G401 (cell line): Measurements from ENCODE around the gene GRPEL1. TPM values are rescaled to one million over a fixed set of nuclear protein-coding genes. Genes with fewer than 3 reads are reported as not detected.
"Not testable (repeated sequence)": the region's sequence is repeated elsewhere in the genome, so short reads cannot be mapped to it uniquely, and the experiment has no call there.

Experiments
- DNase-seq: peaks from one replicate; pipeline ENCODE4 v3.0.0-alpha.2; 2015; ENCODE audit warnings: low spot score
- in situ Hi-C: cut with HindIII; loops from 2 replicates; pipeline ENCODE4 v1.10.0; 2016; ENCODE audit warnings: low sequenced_read_pairs, mixed read lengths
- total RNA-seq: library from RNA; depleted of rRNA; stranded (reverse); fragments of >200 nt; shearing (Covaris generic); gene quantifications from 2 replicates; pipeline ENCODE4 v1.2.3, GENCODE V29; 2014

The GRPEL1 gene
- total RNA-seq, 1 experiment from 2014 or later: 32.2 TPM

DNA sequence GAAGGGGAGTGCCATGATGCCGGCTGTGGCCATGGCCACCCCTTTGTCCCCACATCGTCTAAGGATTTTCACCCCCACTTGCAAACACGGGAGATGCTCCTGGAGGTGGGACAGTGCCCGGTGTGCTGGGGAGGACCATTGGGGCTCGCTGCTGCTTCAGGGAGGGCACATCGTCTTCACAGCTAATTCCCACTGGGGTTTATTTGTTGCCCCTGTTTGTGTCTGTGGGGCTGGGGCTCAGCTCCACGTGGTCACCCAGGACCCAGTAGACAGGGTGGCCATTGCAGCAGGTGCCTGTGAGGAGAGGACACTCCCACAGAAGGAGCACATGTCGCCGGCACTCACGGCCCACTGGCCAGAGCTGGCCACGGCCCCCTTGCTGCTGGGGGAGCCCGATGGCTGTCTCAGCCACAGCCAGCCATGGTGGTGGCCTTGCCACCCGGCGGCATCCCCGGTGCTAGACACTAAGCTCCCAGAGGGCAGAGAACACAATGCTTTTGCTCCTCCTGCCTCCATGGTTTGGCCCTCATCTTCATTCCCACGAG lies 27.8 kb upstream of the GRPEL1 start:
- in situ Hi-C loops: no loop called here
- no peak for DNase-seq

DNA sequence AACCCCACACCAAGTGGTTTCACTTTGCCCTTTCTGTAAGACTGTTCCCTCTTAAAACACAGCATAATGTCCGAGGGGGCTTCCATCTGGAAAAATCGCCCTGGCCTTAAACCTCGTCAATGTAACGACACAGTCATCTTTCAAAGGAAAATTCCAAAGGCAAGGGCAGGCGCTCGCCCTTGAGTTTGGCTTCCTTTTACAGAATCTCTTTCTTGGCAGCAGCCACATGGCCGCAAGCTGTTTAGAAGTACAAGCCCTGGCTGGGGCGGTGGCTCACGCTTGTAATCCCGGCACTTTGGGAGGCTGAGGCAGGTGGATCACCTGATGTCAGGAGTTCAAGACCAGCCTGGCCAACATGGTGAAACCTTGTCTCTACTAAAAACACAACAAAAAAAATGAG lies 27.1 kb upstream of the GRPEL1 start:
- in situ Hi-C loops: no loop called here
- no peak for DNase-seq

DNA sequence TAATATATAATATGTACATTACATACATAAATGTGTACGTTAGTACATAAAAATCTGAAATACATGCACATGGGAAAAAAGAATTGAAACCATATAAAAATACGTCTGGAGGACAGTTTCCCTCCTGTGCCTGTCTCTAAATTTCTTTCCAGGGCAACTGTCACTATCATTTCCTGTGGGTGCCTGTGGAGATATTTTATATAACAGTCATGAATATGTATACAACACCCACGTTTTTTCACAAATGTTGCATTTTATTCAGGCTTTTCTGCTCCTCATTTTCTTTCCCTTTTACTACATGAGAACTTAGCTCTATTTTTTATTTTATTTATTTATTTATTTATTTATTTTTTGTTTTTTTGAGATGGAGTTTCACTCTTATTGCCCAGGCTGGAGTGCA lies 24.2 kb upstream of the GRPEL1 start:
- in situ Hi-C loops: no loop called here
- no peak for DNase-seq

DNA sequence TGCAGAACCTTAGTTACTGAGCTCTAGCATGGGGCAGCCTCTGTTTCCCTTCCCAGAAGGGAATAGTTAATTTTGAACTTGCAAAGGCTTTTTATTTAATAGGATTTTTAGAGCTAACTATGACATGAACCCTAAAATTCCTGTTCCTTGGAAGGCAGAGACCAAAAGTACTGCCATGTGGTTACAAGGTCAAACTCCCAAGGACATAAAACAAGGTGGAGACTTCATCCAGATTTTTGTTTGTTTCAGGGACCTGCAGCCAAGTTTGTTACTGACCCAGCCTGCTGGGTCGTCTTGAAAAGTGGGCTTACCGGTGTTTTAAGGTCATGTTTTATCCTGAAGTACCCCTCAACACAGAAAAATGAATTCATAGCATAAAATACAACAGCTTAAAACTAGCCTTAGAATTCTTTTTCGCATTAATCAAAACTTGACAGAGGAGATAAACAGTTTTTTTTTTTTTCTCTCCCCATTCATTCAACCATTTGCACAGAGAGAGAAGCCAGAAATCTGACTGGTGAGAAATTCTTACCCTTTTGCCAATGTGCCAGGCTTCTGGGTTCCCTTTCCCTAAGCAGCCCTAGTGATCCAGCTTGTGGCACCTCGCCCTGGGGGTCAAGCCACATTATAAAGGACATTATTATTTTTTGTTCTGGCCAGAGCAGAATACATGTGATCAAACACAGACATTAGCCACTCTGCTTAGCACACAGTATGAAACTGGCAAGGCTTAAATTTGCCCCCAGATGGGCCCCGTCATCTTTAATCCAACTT lies 21.5 kb upstream of the GRPEL1 start:
- in situ Hi-C loops: no loop called here
- DNase-seq: no peak

DNA sequence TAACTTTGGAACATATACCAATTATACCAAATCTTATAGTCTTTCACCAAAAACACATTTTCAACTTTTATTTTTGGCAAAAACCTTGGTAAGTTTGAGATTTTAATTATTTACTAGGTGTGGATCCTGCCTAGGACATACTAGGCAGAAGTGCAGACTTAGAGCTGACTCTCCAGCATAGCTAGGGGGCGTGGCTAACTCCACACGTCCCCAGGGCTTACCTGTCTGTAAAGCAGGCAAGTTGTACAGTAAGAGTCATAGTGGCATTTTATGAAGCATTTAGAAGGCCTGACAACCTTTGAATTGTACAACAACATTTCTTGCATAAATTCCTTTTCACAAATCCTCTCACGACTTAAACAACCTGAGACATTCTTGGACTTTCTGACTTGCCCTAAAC lies 19.2 kb upstream of the GRPEL1 start:
- in situ Hi-C loops: no loop called here
- DNase-seq: no peak

DNA sequence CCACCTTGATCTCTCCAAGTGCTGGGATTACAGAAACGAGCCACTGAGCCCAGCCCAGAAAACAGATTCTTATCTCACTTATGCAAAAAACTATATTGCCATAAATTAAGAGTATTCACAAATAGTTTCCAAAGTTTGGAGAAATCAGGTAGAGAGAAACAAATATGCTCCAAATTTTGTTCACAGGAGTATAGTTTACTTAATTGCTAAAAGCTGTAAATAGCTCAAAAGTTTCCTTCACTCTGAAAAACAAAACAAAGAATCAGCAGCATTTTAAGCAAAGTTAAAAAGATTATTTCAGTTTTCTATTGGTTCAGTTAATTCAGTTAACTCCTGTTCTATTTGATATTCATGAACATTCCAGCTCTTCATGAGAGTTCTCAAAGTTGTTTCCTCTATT lies 18.5 kb upstream of the GRPEL1 start:
- in situ Hi-C loops: no loop called here

DNA sequence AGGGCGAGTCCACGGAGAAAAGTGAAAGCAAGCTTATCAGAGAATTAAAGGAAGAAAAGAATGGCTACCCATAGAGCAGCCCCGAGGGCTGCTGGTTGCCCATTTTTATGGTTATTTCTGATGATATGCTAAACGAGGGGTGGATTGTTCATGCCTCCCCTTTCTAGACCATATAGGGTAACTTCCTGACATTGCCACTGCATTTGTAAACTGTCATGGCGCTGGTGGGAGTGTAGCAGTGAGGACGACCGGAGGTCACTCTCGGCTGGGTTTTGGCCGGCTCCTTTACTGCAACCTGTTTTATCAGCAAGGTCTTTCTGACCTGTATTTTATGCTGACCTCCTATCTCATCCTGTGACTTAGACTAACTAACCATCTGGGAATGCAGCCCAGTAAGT lies 16.7 kb upstream of the GRPEL1 start:
- in situ Hi-C loops, DNase-seq: not testable (repeated sequence)

More for the DNA sequence above, 18.5 kb upstream of the GRPEL1 start:
- DNase-seq: no peak

DNA sequence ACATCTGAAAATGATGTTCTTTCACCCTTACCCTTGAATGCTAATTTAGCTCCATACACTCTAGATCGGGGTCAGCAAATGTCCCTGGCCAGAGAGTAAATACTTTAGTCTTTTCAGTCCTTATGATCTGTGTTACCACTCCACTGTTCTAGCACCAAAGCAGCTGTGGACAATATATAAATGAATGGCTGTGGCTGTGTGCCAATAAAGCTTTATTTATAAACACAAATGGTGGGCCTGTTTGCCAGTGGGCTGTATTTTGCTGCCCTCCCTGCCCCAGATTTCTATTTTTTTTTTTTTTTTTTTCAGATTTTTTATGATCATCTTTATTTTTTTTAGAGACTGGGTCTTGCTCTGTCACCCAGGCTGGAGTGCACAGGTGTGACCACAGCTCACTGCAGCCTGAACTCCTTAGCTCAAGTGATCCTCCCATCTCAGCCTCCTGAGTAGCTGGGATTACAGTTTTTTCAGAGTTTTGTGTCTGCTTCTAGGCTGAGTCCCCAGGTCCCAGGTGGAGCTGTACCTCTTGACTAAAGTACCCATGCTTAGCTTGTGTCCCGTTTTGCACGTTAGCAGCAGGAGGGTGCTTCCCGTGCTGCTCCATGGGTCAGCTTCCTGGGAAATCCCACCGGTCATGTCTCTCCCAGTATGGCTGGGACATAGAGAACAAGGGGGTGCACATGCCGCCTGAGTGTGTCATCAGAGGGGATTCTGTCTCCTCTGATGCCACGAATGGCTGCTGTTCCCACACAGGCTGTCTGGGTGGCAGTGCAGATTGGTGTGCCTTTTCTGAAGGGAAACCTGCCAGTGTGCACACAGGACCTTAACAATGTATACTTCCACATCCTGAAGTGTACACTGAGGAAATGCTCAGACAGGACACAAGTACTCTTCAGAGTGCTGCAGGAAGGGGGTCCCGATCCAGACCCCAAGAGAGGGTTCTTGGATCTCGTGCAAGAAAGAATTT lies 16.0 kb upstream of the GRPEL1 start:
- no peak for DNase-seq

DNA sequence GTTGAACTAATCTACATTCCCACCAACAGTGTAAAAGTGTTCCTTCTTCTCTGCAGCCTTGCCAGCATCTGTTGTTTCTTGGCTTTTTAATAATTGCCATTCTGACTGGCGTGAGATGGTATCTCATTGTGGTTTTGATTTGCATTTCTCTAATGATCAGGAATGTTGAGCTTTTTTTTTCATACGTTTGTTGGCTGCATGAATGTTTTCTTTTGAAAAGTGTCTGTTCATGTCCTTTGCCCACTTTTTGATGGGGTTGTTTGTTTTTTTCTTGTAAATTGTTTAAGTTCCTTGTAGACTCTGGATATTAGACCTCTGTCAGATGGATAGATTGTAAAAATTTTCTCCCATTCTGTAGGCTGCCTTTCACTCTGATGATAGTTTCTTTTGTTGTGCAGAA lies 12.0 kb upstream of the GRPEL1 start:
- in situ Hi-C loops, DNase-seq: not testable (repeated sequence)

More for the DNA sequence above, 16.0 kb upstream of the GRPEL1 start:
- in situ Hi-C loops: no loop called here

DNA sequence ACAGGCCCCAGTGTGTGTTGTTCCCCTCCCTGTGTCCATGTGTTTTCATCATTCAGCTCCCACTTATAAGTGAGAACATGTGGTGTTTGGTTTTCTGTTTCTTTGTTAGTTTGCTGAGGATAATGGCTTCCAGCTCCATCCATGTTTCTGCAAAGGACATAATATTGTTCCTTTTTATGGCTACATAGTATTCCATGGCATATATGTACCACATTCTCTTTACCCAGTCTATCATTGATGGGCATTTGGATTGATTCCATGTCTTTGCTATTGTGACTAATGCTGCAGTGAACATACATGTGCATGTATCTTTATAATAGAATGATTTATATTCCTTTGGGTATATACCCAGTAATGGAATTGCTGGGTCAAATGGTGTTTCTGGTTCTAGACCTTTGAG lies 11.6 kb upstream of the GRPEL1 start:
- DNase-seq, in situ Hi-C loops: not testable (repeated sequence)

DNA sequence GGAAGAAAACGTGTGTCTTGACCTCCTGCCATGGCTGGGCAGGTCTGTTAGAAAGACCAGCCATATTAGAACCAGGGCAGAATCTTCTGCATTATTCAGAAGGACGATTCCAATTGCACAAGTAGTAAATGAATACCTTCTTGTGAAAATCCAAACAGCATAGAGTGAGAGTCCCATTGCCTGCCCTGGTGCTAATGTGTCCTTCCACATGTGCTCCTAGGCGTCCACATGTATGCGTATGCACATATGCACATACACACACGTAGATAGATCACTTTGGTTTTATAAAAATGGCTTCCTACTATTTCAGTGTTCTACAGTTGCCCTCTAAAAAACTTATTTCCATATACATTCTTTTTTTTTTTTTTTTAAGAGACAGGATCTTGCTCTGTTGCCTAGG lies 10.2 kb upstream of the GRPEL1 start:
- in situ Hi-C loops: no loop called here
- no peak for DNase-seq

DNA sequence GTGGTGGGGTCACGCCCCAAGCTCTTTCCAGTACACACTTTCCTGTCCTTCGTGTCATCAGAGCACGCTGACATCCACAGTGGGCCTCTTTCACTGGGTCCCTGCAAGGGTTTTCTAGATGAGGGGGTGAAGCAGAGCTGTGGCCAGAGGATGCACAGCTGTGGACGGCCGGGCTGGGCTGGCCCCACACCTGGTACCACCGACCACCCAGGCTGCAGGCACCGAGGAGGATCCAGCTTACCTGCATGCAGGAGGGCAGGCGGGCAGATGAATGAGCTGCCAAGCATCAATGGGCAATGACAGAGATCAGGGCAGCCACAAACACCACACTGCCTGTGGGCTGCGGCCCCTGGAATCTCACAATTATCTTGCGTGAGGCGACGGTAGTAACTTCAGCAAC lies 9.5 kb upstream of the GRPEL1 start:
- no peak for DNase-seq
- in situ Hi-C loops: no loop called here

DNA sequence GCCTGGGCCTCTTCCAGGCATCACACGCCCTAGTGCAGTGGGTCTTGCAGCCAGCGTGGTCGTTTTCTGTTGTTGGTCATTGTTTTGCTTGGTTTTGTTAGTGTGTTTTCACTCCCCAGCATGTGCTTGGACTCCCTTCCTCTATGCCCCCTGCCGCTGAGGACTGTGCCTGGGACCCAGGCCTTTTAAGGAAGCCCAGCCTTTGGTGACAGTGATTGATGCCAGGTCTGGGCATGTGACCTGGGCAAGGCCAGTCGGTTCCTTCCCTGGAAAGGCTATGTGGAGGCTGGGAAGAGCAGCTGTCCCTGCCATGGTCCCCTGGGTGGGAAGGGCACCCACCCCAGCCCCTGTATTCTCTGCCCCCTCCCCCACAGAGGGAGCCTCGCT lies 8.8 kb upstream of the GRPEL1 start:
- in situ Hi-C loops: no loop called here
- DNase-seq: no peak

DNA sequence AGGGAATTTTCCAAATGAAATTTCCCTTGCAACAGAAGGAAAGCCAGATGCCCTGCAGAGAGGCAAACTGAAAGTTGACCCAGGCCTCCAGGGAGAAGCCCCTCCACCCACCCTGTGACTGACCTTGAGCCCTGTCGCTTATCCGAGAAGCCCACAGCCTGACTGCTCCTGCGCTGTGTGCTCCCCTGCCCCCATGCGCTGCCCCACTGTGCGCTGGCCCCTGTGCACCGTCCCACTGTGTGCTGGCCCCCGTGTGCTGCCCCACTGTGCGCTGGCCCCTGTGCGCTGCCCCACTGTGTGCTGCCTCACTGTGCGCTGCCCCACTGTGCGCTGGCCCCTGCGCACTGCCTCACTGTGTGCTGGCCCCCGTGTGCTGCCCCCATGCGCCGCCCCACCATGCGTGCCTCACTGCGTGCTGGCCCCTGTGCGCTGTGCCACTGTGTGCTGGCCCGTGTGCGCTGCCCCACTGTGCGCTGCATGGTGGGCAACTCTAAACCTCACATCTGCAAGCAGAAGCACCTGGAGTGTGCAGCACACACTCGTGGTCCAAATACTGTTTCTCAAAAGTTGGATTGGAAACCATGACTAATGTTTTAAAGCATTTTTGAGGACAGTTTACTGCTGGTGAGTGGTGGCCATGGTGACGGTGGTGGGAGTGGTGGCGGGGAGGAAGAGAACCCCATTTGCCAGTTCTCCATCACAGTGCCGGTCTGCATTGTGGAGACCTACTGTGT lies 8.3 kb upstream of the GRPEL1 start:
- in situ Hi-C loops: no loop called here
- DNase-seq: no peak

DNA sequence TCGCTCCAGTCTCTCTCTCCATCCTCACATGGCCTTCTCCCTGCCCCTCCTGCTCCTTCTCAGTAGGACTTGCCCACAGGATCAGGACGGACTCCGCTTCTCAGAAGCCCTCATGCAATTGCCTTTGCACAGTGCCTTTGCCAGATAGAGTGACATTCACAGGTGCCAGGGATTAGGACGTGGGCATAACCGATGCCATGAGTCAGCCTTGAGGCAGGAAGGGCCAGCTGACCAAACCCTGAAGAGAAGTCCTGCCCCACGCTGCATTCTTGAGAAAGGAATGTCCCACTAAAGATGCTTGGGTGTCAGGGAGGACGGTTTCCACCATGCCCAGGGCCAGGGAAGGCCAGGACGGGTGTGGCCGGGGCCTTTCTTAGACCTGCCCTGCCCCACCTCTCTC lies 6.6 kb upstream of the GRPEL1 start:
- in situ Hi-C loops: no loop called here
- no peak for DNase-seq

DNA sequence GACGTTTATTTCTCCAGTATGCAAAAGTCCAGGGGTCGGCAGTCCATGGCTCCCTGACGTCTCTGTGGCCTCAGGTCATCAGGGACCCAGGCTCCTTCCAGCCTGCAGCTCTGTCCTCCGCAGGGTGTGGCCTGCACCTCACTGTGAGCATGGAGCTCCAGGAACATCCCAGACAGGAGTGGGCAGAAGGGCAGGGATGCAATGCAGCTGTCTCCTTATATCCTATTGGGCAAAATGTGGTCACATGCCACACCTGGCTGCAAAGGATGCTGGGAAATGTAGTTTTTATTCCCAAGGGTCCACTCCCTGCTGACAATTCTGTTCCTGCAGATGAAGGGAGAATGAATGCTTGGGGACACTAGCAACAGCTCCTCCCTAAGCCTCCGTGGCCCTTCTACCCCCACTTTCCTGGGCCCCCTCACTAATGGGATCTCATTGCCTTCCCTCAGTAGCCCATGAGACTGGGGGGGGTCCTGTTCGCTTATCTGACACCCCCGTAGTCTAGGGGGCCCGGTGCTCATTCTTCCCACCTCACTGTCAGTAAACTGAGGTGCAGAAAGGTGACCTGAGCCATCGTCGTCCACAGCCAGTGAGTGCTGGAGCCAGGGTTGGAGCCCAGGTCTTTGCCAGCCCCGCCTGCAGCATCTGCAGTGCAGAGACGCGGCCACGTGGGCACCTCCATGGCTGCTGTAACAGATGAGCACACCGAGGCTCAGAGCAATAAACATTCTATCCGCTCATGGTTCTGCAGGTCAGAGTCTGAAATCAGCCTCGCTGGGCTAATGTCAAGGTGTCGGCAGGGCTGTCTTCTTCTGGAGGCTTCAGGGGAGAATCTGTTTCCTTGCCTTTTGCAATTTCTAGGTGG lies 5.9 kb upstream of the GRPEL1 start:
- peak; percentile 64 for DNase-seq
- in situ Hi-C loops: no loop called here

DNA sequence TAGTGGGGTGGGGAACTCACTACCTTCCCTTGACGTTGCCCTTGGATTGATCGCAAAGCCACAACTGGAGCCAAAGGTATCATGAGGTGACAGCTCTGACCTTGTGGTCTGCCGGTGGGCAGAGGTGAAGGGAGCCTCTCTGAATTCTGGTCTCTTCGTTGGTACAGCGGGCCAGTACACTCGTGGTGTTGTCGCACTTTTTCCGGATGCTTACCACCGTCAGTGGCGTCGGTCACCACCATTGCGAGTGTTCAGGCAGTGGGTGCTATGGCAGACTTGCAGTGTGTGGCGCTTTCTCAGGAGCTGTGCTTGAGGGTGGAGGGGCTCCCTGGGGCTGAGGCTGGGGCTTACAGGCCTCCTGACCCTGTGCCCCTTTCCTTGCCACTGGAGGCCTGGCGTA lies 5.2 kb upstream of the GRPEL1 start:
- no peak for DNase-seq
- in situ Hi-C loops: no loop called here

DNA sequence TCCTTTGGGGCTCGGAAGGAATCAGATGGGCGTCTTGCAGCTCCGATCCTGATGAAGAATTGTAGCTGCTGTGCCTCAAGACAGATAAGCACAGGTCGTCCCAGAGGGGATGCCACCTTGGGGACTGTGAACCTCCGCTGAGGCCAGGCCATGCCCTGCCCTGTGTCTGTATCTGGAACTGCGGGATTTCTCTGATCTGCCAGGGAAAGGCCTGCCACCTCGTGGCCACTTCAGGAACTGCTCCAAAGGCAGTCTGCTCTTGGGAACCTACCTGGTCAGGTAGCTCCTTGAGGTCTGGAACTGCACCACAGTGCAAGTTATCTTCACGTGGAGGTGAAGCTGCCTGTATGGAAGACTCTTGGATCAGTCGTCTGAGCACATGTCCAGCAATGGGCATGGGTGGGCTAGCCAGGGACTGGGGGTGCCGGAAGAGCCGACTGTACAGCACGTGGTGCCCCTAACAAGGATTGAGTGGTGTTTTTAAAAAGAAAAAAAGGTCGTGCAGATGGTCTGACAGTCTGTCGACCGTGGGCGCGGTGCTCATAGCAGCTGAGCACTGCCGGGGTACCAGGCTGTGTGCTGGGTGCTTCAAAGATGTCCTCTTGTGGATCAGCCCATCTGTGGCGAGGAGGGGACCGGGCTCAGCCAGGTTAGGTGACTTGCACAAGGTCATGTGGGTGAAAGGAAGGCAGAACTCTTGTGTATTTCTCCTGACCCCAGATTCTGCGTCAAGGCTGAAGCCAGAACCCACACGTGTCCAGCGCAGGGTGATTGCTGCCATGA lies 3.1 kb upstream of the GRPEL1 start:
- in situ Hi-C loops: no loop called here
- peak; percentile 86 for DNase-seq
